ENCODE results near the gene OR5AC2. TPM values are rescaled to one million over a fixed set of nuclear protein-coding genes. Genes with fewer than 3 reads are reported as not detected.

Gene OR5AC2
- total RNA-seq, 1 donor from 2014 or later = not detected

- Mint-ChIP-seq H3K4me3 (ENCODE audit: unreplicated experiment) (no peak within 1 kb of the TSS), H3K9me3 (ENCODE audit: low read depth) (no peaks in the 10 kb centered on the region), H3K27me3 (ENCODE audit: low read depth) (peaks cover 3% of the 10 kb centered on the region), H3K36me3 (ENCODE audit: low read depth) (no peaks in the 10 kb centered on the region), H3K4me1 (ENCODE audit: low read depth) (no peaks in the 10 kb centered on the region), H3K27ac (ENCODE audit: unreplicated experiment) (no peak within 1 kb of the TSS)
- TF ChIP-seq CTCF (IDR thresholded peaks at IDR 0.05) = no peak
- no peak for DNase-seq (ENCODE audit: low spot score)
These were observed 43.4 kb downstream of the OR5AC2 start, which contains the start of gene OR5H1 for GRCh38 chr3:98130421-98130820. Gene OR5H1, plus strand, starts transcription at chr3:98130721. Its CDS starts 1,977 bp downstream, at chr3:98132698.

- H3K27ac Mint-ChIP-seq (ENCODE audit: unreplicated experiment) = no peak overlapping the region
- no peak overlapping the region for H3K4me3 Mint-ChIP-seq (ENCODE audit: unreplicated experiment)
- no peaks in the 10 kb centered on the region for H3K4me1 Mint-ChIP-seq (ENCODE audit: low read depth)
- peaks cover 3% of the 10 kb centered on the region for H3K27me3 Mint-ChIP-seq (ENCODE audit: low read depth)
- no peaks in the 10 kb centered on the region for H3K9me3 Mint-ChIP-seq (ENCODE audit: low read depth)
- no peak for TF ChIP-seq CTCF (IDR thresholded peaks at IDR 0.05)
- no peak for DNase-seq (ENCODE audit: low spot score)
- H3K36me3 Mint-ChIP-seq (ENCODE audit: low read depth) = no peaks in the 10 kb centered on the region
These were observed 49.7 kb downstream of the OR5AC2 start for GRCh38 chr3:98136631-98137030.

Other genes with a start within 250 kb of the OR5AC2 start
- gene RIOX2, start 114.7 kb upstream of the OR5AC2 start, total RNA-seq = 26.5 to 35.2 TPM (median 27.1 TPM) in 3 replicates
- gene GABRR3, start 51.9 kb upstream of the OR5AC2 start, total RNA-seq = not detected in 3 replicates
- not detected in 3 replicates for gene OR5H1, start 43.5 kb downstream of the OR5AC2 start, total RNA-seq
- gene OR5H14, start 60.3 kb downstream of the OR5AC2 start, total RNA-seq = not detected in 3 replicates
- not detected in 3 replicates for gene OR5H15, start 79.5 kb downstream of the OR5AC2 start, total RNA-seq
- not detected in 3 replicates for gene OR5H6, start 177.1 kb downstream of the OR5AC2 start, total RNA-seq
- gene OR5H2, start 195.3 kb downstream of the OR5AC2 start, total RNA-seq = not detected in 3 replicates

All from chondrocyte (in vitro differentiated cells).